HG02642 (cell line): ENCODE measurements around the gene GRK3.
A peak's percentile ranks its signal among the peaks of the same experiment; 100 is the strongest.
"Not testable (repeated sequence)": the region's sequence is repeated elsewhere in the genome, so short reads cannot be mapped to it uniquely, and the experiment has no call there.

Experiments
- ATAC-seq: cut with Tn5 transposase; IDR thresholded peaks from one replicate; pipeline ENCODE4 v1.9.1; 2021; ENCODE audit warnings: mild to moderate bottlenecking; ENCODE audit not compliant: unreplicated experiment, poor library complexity

GRK3 gene

DNA sequence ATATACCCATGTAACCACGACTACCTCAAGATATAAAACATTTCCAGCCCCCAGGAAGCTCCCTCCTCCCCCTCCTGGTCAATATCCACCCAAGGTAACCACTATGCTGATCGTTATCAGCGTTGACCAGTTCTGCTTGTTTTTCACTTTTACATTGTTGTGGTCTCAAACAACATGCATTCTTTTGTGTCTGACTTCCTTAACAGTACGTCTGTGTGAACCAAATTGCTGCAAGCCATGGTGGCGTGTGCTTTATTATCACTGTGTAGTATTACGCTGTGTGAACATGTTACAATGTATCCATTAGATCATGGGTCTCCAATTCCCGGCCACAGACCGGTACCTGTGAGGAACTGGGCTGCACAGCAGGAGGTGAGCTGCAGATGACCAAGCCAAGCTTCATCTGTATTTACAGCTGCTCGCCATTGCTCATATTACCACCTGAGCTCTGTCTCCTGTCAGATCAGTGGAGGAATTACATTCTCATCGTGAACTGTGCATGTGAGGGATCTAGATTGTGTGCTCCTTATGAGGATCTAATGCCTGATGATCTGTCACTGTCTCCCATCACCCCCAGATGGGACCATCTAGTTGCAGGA lies 15.5 kb upstream of the GRK3 start:
- no peak for ATAC-seq

GRCh38 chr22:25551396-25551795 lies 13.1 kb upstream of the GRK3 start:
- ATAC-seq = no peak

DNA sequence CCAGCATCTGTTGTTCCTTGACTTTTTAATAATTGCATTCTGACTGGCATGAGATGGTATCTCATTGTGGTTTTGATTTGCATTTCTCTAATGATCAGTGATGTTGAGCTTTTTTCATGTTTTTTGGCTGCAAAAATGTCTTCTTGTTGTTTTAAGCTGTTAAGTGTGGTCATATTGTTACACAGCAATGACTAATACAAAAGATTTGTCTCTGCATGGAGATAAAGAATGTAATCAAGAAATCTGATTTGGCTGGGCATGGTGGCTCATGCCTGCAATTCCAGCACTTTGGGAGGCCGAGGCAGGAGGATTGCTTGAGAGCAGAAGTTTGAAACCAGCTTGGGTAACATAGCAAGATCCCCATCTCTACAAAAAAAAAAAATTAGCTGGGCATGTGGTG lies 12.1 kb upstream of the GRK3 start:
- ATAC-seq = not testable (repeated sequence)

DNA sequence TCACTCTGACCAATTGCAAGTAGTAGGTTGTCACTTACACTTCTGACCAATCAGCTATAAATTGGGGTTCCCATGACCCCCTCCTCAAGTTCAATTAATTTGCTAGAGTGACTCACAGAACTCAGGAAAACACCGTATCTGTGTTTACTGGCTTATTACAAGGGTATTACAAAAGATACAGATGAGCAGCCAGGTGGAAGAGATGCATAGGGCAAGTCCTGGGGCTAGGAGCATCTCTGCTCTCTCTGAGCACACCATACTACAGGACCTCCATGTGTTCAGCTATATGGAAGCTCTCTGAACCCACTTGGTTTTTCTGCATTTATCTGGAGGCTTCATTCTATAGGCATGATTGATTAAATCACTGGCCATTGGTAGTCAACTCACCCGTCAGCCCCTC lies 11.3 kb upstream of the GRK3 start:
- no peak for ATAC-seq

DNA sequence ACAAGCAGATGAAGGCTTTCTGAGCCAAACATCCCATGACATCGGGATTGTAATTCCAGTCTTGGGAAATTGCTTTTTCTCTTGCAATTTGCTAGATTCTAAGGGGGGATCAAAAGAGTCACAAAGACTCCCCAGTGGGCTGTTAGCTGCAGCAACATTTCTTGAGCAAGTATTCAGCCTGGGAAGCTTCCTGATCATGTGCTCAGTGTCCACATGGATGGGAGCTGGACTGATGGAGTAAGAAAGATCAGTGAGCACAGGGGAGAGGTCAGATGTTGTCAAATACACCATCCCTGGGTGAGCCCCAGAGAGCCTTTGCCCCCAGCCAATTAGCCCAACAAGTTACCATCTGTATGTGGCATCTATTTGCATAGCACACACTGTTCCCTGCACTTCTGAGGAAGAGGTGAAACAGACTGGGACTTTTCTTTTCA lies 10.2 kb upstream of the GRK3 start:
- ATAC-seq = no peak

DNA sequence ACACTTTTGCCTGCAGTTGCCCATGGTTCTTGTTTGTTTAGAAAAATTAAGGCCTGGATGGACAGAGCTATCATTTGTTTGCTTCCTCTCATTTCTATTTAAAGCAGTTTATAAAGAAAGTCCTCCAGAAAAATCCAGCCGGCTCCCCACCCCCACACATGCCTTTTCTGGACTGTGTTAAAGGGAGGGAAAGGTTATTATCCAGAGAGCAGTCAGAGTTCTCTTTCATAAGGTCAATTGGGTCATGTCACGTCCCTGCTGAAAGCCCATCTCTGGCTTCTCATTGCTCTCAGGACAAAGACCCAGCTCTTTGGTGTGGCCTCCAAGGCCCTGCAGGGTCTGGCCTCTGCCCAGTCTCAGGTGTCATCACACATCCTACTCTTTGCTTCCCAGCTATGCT lies 9.8 kb upstream of the GRK3 start:
- no peak for ATAC-seq

DNA sequence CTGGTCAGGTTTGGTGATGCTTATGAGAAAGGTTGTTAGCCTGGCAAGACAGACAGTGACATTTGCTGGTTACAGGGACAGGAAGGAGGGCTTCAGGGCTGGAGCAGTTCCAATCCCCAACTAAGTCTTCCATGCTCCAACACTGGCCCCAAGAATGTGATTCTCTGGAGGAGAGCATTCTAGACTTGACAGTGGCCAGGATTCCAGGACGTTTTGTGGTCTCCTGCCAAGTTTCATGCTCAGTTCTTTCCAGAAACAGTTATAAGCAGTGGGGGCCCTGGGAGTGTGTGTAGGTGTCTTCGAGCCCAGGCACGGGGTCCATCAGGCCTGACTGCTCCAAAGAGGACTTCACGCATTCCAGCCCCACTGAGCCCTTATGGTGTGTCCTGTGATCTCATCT lies 8.9 kb upstream of the GRK3 start:
- no peak for ATAC-seq

GRCh38 chr22:25557218-25557617 lies 7.3 kb upstream of the GRK3 start:
- no peak for ATAC-seq

- ATAC-seq = no peak
These were observed 6.1 kb upstream of the GRK3 start for GRCh38 chr22:25558341-25558740.

- ATAC-seq = not testable (repeated sequence)
These were observed 4.6 kb upstream of the GRK3 start for GRCh38 chr22:25559910-25560309.

- ATAC-seq = not testable (repeated sequence)
These were observed 3.3 kb upstream of the GRK3 start for GRCh38 chr22:25561182-25561581.

DNA sequence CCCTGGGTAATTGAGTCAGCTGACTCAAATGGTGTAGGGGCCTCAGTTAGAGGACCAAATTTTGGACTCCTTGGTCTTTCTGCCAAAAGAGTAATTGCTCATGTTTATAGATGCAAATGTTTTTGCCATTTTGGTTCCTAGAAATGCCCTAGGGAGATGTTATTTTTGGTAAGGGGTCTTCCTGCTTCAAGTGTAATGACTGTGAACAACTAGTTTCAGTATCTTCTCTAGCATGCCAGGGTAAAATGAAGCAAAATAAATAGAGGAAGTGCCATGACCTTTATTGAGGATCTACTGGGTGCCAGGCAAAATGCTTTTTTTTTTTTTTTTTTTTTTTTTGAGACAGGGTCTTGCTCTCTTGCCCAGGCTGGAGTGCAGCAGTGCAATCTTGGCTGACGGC lies 2.5 kb upstream of the GRK3 start:
- ATAC-seq = not testable (repeated sequence)

GRCh38 chr22:25562966-25563760 lies 1.3 kb upstream of the GRK3 start:
- ATAC-seq = not testable (repeated sequence)

DNA sequence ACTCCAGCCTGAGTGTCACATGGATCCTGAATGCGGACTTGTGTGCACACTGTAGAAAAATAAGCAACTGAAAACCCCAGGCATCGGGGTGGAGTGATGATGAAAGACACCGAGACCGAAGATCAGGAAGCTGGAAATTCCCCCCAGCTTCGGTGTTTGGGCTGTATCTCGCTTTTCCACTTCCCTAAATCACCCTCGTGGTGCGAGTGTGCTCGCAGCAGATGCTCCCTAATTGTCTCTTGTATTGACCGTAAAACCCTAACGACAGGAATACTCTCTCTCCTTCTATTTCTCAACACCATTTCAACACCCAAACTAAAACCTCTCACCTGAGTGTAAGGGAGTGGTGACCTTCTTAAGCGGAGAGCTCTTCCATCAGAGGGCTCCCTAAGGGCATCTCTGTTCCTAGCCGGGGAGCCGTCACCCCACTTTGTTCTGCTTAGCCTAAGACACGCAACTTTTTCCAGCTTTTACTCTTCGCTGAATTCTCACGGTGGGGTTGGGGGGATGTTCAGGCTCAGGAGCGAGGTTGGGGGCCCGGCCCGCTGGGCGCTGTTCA lies 635 bp upstream of the GRK3 start:
- ATAC-seq = peak; percentile 19

GRCh38 chr22:25564979-25565677 lies 653 bp downstream of the GRK3 start:
- ATAC-seq = peak; percentile 6

DNA sequence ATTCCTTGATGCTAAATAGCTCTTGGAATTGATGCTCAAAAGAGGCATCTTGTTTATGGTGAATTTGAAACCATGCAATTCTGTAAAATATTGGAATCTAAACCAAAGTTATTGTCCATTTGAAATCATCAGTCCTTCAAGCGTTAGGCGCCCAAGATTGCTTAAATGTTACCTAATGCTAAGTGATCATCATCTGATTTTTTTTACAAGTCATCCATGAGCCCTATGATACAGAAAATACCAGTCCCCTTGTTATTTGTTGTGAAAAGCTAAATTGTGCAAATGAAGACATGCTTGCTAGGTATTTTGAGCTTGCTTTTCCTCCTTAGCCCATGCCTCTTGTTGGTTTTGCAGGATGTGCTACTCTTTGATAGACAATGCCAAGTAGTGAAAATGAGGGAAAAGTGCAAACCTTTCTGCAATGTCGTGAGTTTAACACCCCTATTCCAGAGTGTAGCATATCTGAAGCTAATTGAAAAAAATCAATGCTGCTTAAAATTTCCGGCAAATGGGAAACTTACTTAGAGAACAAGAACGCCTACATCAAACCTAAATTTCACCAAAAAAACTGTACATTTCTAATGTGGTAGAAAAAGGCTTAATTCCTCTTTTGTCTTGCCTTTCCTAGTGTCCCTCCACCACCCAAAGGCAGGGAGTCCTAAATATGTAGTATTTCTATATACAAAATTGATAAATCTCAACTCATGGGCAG lies 1.9 kb downstream of the GRK3 start:
- no peak for ATAC-seq

GRCh38 chr22:25566898-25567235 lies 2.4 kb downstream of the GRK3 start:
- no peak for ATAC-seq

- no peak for ATAC-seq
These were observed 2.8 kb downstream of the GRK3 start for GRCh38 chr22:25567251-25567675.

DNA sequence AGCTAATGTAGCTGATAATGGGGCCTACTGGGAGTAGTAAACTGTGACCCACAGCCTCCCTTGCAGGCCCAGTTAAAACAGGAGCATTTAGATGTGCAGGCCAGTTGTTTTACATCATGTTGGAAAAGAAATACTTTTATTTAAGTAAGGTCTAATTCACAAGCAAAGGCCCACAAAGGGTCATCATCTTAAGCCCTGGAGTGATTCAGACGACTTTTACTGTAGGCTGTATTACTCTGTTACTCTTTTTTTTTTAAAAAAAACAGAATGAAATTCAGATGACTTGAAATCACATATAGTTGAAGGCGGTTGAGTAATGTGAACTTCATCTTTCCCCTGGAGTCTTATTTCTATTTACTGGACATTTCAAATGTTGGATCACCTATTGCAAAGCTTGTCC lies 3.6 kb downstream of the GRK3 start:
- ATAC-seq = not testable (repeated sequence)

GRCh38 chr22:25569361-25569760 lies 4.9 kb downstream of the GRK3 start:
- no peak for ATAC-seq

GRCh38 chr22:25569983-25570382 lies 5.5 kb downstream of the GRK3 start:
- no peak for ATAC-seq
